Subcutaneous adipose tissue (tissue), 4 donors: Measurements from ENCODE around the gene VWA8. TPM values are rescaled to one million over a fixed set of nuclear protein-coding genes. Genes with fewer than 3 reads are reported as not detected.

Experiments
- small RNA-seq: library from RNA; depleted of rRNA; stranded (forward); fragments of <200 nt; gene quantifications from one replicate; pipeline ENCODE3, GENCODE V24; 2016
- total RNA-seq, 4 donors: library from RNA; depleted of rRNA; stranded (reverse); fragments of >200 nt; gene quantifications; one replicate each; pipeline ENCODE4 v1.1.0, GENCODE V29; 2016
- TF ChIP-seq, protein P1 (sequence below): fragments of 450-650 bp; IDR thresholded peaks from one replicate; pipeline ENCODE4 v1.5.1; 2016; ENCODE audit warnings: low read depth, mild to moderate bottlenecking, control low read depth, antibody characterized with exemption, moderate library complexity

The VWA8 gene
- total RNA-seq, 4 donors from 2014 or later, result 18.1 to 28.3 (median 20.3) TPM

DNA sequence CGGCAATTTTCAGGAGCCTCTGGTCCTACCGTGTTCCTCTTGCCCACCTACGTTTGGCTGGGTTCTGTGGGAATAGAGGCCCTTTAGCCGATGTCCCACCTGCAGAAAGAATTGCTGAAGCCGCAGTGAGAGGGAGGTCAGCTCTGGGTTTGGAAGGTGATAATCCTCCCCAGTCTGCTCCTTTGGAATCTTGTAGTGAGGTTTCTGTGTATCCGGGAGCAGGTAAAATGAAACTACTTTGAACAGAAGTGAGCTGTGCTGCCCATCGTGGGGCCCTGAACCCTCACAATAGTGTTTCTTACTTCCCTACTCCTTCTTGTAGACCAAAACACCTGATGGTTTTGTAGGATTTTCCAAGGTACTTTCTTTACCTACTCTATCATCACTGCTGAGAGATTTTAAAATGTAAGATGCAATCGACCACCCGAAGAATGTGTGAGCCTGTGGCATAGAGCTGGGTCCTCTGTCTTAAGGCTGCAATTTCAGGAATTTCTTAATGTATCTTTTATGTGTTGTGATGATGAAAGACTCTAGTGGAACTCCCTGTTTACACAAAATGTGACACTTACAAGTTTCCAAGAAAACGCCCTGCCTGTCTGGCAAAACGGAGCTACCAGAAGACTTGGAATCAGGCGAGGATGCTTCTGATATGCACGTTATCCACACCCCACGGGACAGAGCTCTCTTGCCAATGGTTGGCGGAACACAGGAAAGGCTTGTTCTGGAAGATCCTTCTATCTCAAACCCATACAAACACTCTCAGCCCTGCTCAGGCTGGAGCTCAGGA is 427.4 kb downstream of the VWA8 start:
- TF ChIP-seq, protein P1, sequence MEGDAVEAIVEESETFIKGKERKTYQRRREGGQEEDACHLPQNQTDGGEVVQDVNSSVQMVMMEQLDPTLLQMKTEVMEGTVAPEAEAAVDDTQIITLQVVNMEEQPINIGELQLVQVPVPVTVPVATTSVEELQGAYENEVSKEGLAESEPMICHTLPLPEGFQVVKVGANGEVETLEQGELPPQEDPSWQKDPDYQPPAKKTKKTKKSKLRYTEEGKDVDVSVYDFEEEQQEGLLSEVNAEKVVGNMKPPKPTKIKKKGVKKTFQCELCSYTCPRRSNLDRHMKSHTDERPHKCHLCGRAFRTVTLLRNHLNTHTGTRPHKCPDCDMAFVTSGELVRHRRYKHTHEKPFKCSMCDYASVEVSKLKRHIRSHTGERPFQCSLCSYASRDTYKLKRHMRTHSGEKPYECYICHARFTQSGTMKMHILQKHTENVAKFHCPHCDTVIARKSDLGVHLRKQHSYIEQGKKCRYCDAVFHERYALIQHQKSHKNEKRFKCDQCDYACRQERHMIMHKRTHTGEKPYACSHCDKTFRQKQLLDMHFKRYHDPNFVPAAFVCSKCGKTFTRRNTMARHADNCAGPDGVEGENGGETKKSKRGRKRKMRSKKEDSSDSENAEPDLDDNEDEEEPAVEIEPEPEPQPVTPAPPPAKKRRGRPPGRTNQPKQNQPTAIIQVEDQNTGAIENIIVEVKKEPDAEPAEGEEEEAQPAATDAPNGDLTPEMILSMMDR, result no peak

DNA sequence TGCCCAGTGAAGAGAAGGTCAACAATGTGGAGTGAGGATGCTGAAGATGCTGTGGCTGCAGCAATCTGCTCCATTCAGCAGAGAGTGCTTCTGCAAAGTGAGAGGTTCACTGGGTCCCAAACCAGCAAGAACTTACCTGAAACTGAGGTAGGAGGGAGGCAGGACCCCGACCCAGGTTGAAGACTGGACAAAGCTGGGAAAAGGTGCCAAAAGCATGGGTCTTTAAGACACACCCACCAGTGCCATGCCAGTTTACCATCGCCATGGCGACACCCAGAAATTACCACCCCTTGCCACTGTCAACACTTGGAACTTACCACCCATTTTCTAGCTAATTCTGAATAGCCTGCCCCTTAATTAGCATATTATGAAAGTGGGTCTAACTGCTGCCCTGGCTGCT is 432.9 kb downstream of the VWA8 start:
- TF ChIP-seq, protein P1, result no peak

DNA sequence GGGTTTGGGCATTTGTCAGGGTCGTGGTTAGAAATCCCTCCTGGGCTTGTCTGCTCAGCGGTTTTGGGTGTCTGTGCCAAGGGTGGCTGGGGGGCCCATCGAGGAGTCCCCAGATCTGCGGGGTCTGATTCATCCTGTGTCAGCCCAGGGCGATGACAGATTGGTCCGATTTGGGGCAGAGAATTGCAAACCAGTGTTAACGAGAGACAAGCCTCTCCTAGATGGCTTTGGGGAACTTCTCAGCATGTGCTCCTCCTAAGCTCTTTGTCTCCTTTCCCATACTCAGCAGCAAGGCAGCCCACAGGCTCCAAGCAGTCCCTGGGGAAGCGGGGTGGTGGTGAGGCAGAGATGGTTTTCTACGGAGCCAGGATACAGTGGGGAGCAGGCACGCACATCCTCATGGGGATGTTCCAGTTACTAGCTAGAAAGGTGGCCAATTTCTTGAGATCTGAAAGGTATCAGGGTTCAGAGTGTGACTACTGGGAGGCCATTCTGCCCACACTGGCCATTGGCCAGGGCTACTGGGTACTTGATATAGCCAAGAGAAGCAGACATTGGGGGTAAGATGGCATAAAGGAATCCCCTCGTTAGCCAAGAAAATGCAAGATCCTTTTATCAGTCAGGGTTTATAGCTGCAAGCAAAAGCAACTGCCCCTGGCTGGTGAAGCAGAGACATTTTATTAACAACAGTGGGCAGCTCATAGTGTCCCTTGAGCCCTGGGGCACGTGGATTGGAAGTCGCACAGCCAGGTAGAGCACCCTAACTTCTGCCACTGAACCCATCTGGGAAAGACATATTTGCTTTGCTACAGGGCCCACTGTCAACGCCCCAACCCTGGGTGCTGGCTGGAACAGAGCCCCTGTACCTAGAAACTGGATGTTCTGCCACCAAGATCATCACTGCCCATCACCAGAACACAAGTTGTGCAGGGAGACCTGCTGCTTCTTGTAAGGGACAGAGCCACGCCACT is 440.0 kb downstream of the VWA8 start:
- TF ChIP-seq, protein P1, result no peak

DNA sequence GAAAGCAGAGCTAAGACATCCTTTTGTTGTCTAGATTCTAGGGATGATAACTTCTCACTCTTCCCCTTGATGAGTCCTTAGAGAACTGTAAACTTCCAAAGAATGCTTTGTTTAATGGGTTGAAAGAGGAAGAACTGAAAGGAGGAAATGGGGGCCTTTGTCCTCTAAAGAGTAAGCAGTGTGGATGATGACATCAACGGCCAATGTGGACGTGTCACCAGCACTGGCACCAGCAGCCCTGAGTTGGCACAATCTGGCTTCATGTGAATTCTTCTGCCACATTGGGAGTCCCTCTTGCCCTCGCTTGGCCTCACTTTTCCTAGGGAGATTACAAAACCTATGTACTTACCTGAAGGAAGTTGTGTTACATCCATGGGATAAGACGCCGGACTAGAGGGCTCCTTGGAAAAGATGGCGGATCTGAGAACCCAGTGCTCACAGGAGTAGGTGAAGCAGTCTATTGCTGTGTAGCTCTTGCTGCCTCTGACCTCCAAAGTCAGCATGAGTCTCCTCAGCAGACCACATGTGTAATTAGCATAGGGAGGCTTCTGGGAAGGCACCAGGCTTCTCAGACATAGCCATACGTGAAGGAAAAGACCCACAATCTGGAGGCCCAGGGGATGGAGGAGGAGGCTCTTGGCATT is 440.8 kb downstream of the VWA8 start:
- TF ChIP-seq, protein P1, result no peak

Small RNA genes within 50 kb of the gene (small RNA-seq; reads per million reads assigned to genes)
- gene RN7SL515P, result not detected
- not detected for gene RNU6-74P
- not detected for gene RPS28P8

Other genes starting within 250 kb of the VWA8 start
- gene DGKH, start 87.5 kb upstream of the VWA8 start, total RNA-seq, result 10 to 100 TPM; 11.9 to 19.8 (median 13.5) TPM